Keratinocyte (primary cell): ENCODE measurements around the gene STX17.

ENCODE experiments used
- CTCF ChIP-seq, 3 experiments: IDR thresholded peaks in 1 of 3; conservative IDR thresholded peaks in 1 of 3; optimal IDR thresholded peaks in 1 of 3; 2 replicates in 2 of 3; 3 replicates in 1 of 3; pipeline versions ENCODE3 to v1.5.1; 2011; ENCODE audit warnings: low read length in 3 of 3, mild to moderate bottlenecking in 3 of 3, moderate library complexity in 2 of 3, control low read depth in 1 of 3, inconsistent platforms in 1 of 3; ENCODE audit not compliant: insufficient read depth in 2 of 3; ENCODE audit errors: extremely low read depth in 1 of 3
- EZH2 ChIP-seq: IDR thresholded peaks from one replicate; pipeline ENCODE4 v1.6.1; 2012; ENCODE audit warnings: inconsistent platforms, mild to moderate bottlenecking, low read length, moderate library complexity

GRCh38 chr9:99895510-99895909 is 10.9 kb upstream of the STX17 start:
- TF ChIP-seq CTCF (optimal IDR thresholded peaks at IDR 0.05 in 1 of 3, IDR thresholded peaks at IDR 0.05 in 1 of 3, conservative IDR thresholded peaks at IDR 0.05 in 1 of 3; ENCODE audit: extremely low read depth in 1 of 3, insufficient read depth in 2 of 3, low read length in 3 of 3): no peak
- no peak for TF ChIP-seq EZH2
